HepG2 (cell line): Measurements from ENCODE around the gene CCT7. TPM values are rescaled to one million over a fixed set of nuclear protein-coding genes. Genes with fewer than 3 reads are reported as not detected.

Source experiments
- CREBL2 ChIP-seq: sonication (generic); formaldehyde crosslinking; IDR thresholded peaks from 2 replicates; pipeline ENCODE4 v1.8.1; 2023; ENCODE audit warnings: missing genetic modification reagents, mild to moderate bottlenecking, borderline replicate concordance
- HMGXB4 ChIP-seq, 2 experiments: sonication (generic) in 1 of 2; formaldehyde crosslinking in 1 of 2; IDR thresholded peaks; 2 replicates each; pipeline versions ENCODE4 v1.4.0 to v1.6.1; 2018 to 2020; ENCODE audit warnings: missing genetic modification reagents in 2 of 2, borderline replicate concordance in 1 of 2, low read depth in 1 of 2, mild to moderate bottlenecking in 1 of 2, missing biosample characterization in 1 of 2
- SALL2 ChIP-seq: sonication (generic); formaldehyde crosslinking; IDR thresholded peaks from 2 replicates; pipeline ENCODE4 v1.8.1; 2023; ENCODE audit warnings: mild to moderate bottlenecking, missing genetic modification reagents, inconsistent platforms
- TFDP1 ChIP-seq: IDR thresholded peaks from 2 replicates; pipeline ENCODE4 v1.6.1; 2016; ENCODE audit warnings: missing compliant biosample characterization, missing genetic modification reagents, borderline replicate concordance
- TRIM22 ChIP-seq: fragments of 450-650 bp; IDR thresholded peaks from 2 replicates; pipeline ENCODE4 v1.6.1; 2017
- ZBTB40 ChIP-seq, 2 experiments: fragments of 450-650 bp in 1 of 2; sonication (generic) in 1 of 2; formaldehyde crosslinking in 1 of 2; IDR thresholded peaks; 2 replicates each; pipeline versions ENCODE4 v1.6.1 to v1.8.0; 2016 to 2022; ENCODE audit warnings: antibody characterized with exemption in 1 of 2, mild to moderate bottlenecking in 1 of 2, missing genetic modification reagents in 1 of 2
- ZNF18 ChIP-seq: sonication (generic); formaldehyde crosslinking; IDR thresholded peaks from 2 replicates; pipeline ENCODE4 v1.8.0; 2022; ENCODE audit warnings: mild to moderate bottlenecking, missing genetic modification reagents; ENCODE audit not compliant: insufficient replicate concordance
- ZNF207 ChIP-seq: fragments of 450-650 bp; IDR thresholded peaks from 2 replicates; pipeline ENCODE4 v1.6.1; 2016; ENCODE audit warnings: antibody characterized with exemption, borderline replicate concordance
- ZNF432 ChIP-seq: sonication (generic); formaldehyde crosslinking; IDR thresholded peaks from 2 replicates; pipeline ENCODE4 v1.5.0; 2020; ENCODE audit warnings: missing genetic modification reagents, mild to moderate bottlenecking, borderline replicate concordance
- polyA plus RNA-seq, 8 experiments: library from polyadenylated mRNA; depleted of rRNA in 3 of 8; stranded (reverse) in 7 of 8; unstranded in 1 of 8; fragments of >200 nt; fragmentation: Illumina TruSeq in 4 of 8; extraction: Trizol in 4 of 8; gene quantifications; 2 replicates each; pipeline versions ENCODE4 v1.2.1 to v1.2.3, GENCODE V29; 2011 to 2016; ENCODE audit warnings: low read depth in 4 of 8, missing spikeins in 1 of 8, mixed read lengths in 1 of 8; ENCODE audit not compliant: insufficient read depth in 1 of 8
- total RNA-seq, 5 experiments: library from RNA; depleted of rRNA; stranded (reverse); fragments of >200 nt; fragmentation: Illumina TruSeq; extraction: Trizol; gene quantifications; 2 replicates each; pipeline ENCODE4 v1.2.3, GENCODE V29; 2016; ENCODE audit warnings: low read depth in 1 of 5

The CCT7 gene
- total and polyA plus RNA-seq, 2 of the 13 experiments (the other 11 are each of a cell fraction or from before 2014, with no cell fraction given), result 347 to 517 TPM

- no peak for TF ChIP-seq ZBTB40 (IDR thresholded peaks at IDR 0.05)
- TF ChIP-seq ZBTB40 (CRISPR knock-in tag; IDR thresholded peaks at IDR 0.05), result peak; percentile 52; the same call in 1 of the 2 replicates
- TF ChIP-seq HMGXB4 (CRISPR knock-in tag; IDR thresholded peaks at IDR 0.05; ENCODE audit: borderline replicate concordance in 1 of 2, low read depth in 1 of 2), result no peak
- TF ChIP-seq TFDP1 (CRISPR knock-in tag), result no peak; the same call in 1 of the 2 replicates
- 0 out of 2 replicates have a peak, but pooled peaks have one; percentile 49 for TF ChIP-seq SALL2 (CRISPR knock-in tag)
- no peak for TF ChIP-seq ZNF18 (CRISPR knock-in tag)
- no peak for TF ChIP-seq ZNF207
- TF ChIP-seq CREBL2, result no peak; the same call in 1 of the 2 replicates
- no peak for TF ChIP-seq ZNF432
- no peak for TF ChIP-seq TRIM22
These were observed 57.0 kb downstream of the CCT7 start (continued) for GRCh38 chr2:73291093-73291460.
